Measurements from ENCODE around the gene PTPRE. TPM values are rescaled to one million over a fixed set of nuclear protein-coding genes. Genes with fewer than 3 reads are reported as not detected.

Gene PTPRE
- polyA plus RNA-seq, 1 donor (not counting 4 experiments of a cell fraction or from before 2014, with no cell fraction given): 15.1 TPM

GRCh38 chr10:127890216-127890615 is 16.7 kb upstream of the PTPRE start:
- no peaks in the 10 kb centered on the region for H3K9me1 ChIP-seq (ENCODE audit: control insufficient read depth, extremely low read depth, insufficient read depth, low read length)
- no peak overlapping the region for H3K9ac ChIP-seq (ENCODE audit: control insufficient read depth, extremely low read depth, insufficient read depth, low read length)
- no peak overlapping the region for H2AFZ ChIP-seq (ENCODE audit: control insufficient read depth, low read length)
- no peaks in the 10 kb centered on the region for H3K79me2 ChIP-seq (ENCODE audit: control insufficient read depth, insufficient read depth, low read length)
- DNase-seq (ENCODE audit: low read depth, low spot score) (no peak), FAIRE-seq (no peak)
- no peaks in the 10 kb centered on the region for H3K4me1 ChIP-seq (ENCODE audit: control insufficient read depth, extremely low read depth, insufficient read depth, low read length)
- dilution Hi-C loops (cut with MboI; ENCODE audit: extremely low pct_ligation_motif_present, low sequenced_read_pairs): no loop called here
- no peak overlapping the region for H3K4me2 ChIP-seq (ENCODE audit: control insufficient read depth, extremely low read depth, insufficient read depth, low read depth, low read length)
- H3K27me3 ChIP-seq (ENCODE audit: control insufficient read depth, extremely low read depth, insufficient read depth, low read length): peaks cover 9% of the 10 kb centered on the region
- H3K9me3 ChIP-seq (ENCODE audit: control insufficient read depth, low read depth, low read length): no peaks in the 10 kb centered on the region
- TF ChIP-seq CTCF (optimal IDR thresholded peaks at IDR 0.05 in 1 of 3, IDR thresholded peaks at IDR 0.05 in 1 of 3, conservative IDR thresholded peaks at IDR 0.05 in 1 of 3; ENCODE audit: extremely low read depth in 1 of 3, insufficient read depth in 2 of 3, low read length in 3 of 3) (no peak), EZH2 (IDR thresholded peaks at IDR 0.05; ENCODE audit: low read length) (no peak)
- no peak overlapping the region for H3K4me3 ChIP-seq (ENCODE audit: control insufficient read depth in 2 of 3, extremely low read depth in 1 of 3, insufficient read depth in 2 of 3, low read depth in 1 of 3, low read length in 3 of 3)
- H4K20me1 ChIP-seq (ENCODE audit: control insufficient read depth, extremely low read depth, insufficient read depth, low read length): no peaks in the 10 kb centered on the region
- no peak overlapping the region for H3K27ac ChIP-seq (ENCODE audit: control insufficient read depth, insufficient read depth, low read length)
- H3K36me3 ChIP-seq (ENCODE audit: control insufficient read depth in 2 of 2, extremely low read depth in 1 of 2, insufficient read depth in 2 of 2, low read length in 2 of 2): no peaks in the 10 kb centered on the region

GRCh38 chr10:127890832-127891334 is 16.0 kb upstream of the PTPRE start:
- Histone ChIP-seq H3K9me3 (ENCODE audit: control insufficient read depth, low read depth, low read length) (no peaks in the 10 kb centered on the region), H3K27me3 (ENCODE audit: control insufficient read depth, extremely low read depth, insufficient read depth, low read length) (peaks cover 9% of the 10 kb centered on the region), H3K27ac (ENCODE audit: control insufficient read depth, insufficient read depth, low read length) (no peak overlapping the region), H3K9ac (ENCODE audit: control insufficient read depth, extremely low read depth, insufficient read depth, low read length) (no peak overlapping the region), H3K4me2 (ENCODE audit: control insufficient read depth, extremely low read depth, insufficient read depth, low read depth, low read length) (no peak overlapping the region), H2AFZ (ENCODE audit: control insufficient read depth, low read length) (no peak overlapping the region), H3K9me1 (ENCODE audit: control insufficient read depth, extremely low read depth, insufficient read depth, low read length) (no peaks in the 10 kb centered on the region), H3K79me2 (ENCODE audit: control insufficient read depth, insufficient read depth, low read length) (no peaks in the 10 kb centered on the region), H3K4me1 (ENCODE audit: control insufficient read depth, extremely low read depth, insufficient read depth, low read length) (no peaks in the 10 kb centered on the region), H3K4me3 (ENCODE audit: control insufficient read depth in 2 of 3, extremely low read depth in 1 of 3, insufficient read depth in 2 of 3, low read depth in 1 of 3, low read length in 3 of 3) (no peak overlapping the region), H3K36me3 (ENCODE audit: control insufficient read depth in 2 of 2, extremely low read depth in 1 of 2, insufficient read depth in 2 of 2, low read length in 2 of 2) (no peaks in the 10 kb centered on the region), H4K20me1 (ENCODE audit: control insufficient read depth, extremely low read depth, insufficient read depth, low read length) (no peaks in the 10 kb centered on the region)
- dilution Hi-C loops (cut with MboI; ENCODE audit: extremely low pct_ligation_motif_present, low sequenced_read_pairs): no loop called here
- TF ChIP-seq CTCF (optimal IDR thresholded peaks at IDR 0.05 in 1 of 3, IDR thresholded peaks at IDR 0.05 in 1 of 3, conservative IDR thresholded peaks at IDR 0.05 in 1 of 3; ENCODE audit: extremely low read depth in 1 of 3, insufficient read depth in 2 of 3, low read length in 3 of 3) (no peak), EZH2 (IDR thresholded peaks at IDR 0.05; ENCODE audit: low read length) (no peak)
- FAIRE-seq (no peak), DNase-seq (ENCODE audit: low read depth, low spot score) (no peak)

All from keratinocyte (primary cell).